ENCODE measurements around the gene MAP4K4. TPM values are rescaled to one million over a fixed set of nuclear protein-coding genes. Genes with fewer than 3 reads are reported as not detected.

The MAP4K4 gene
- total RNA-seq, 4 donors from 2014 or later: 40.0 to 85.5 (median 59.5) TPM

DNA sequence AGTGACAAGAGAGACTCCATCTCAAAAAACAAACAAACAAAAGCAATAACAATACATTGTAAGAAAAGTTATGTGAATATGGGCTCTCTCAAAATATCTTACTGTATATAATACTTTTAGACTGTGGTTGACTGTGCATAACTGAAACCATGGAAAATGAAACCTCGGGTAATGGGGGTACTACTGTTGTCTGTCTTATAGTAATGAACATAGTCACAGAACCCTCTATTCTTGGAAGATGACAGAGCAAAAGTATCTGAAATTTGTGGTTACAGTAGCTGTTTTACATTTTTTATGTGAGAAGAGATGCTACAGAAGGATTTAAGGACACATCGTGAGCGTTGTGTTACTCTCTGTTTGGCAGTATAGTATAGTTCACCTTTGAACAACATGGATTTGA lies 60.5 kb downstream of the MAP4K4 start:
- Histone ChIP-seq H3K27ac (peak overlapping the region in 1 of 4 donors; percentile 15), H3K9me3 (no peaks in the 10 kb centered on the region), H3K4me3 (no peak overlapping the region), H3K27me3 (no peaks in the 10 kb centered on the region), H3K4me1 (peaks cover 36 to 42% of the 10 kb centered on the region in 2 donors), H3K36me3 (no peaks in the 10 kb centered on the region)
- TF ChIP-seq, protein P1, sequence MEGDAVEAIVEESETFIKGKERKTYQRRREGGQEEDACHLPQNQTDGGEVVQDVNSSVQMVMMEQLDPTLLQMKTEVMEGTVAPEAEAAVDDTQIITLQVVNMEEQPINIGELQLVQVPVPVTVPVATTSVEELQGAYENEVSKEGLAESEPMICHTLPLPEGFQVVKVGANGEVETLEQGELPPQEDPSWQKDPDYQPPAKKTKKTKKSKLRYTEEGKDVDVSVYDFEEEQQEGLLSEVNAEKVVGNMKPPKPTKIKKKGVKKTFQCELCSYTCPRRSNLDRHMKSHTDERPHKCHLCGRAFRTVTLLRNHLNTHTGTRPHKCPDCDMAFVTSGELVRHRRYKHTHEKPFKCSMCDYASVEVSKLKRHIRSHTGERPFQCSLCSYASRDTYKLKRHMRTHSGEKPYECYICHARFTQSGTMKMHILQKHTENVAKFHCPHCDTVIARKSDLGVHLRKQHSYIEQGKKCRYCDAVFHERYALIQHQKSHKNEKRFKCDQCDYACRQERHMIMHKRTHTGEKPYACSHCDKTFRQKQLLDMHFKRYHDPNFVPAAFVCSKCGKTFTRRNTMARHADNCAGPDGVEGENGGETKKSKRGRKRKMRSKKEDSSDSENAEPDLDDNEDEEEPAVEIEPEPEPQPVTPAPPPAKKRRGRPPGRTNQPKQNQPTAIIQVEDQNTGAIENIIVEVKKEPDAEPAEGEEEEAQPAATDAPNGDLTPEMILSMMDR (IDR thresholded peaks at IDR 0.05 in 4 of 5, conservative IDR thresholded peaks at IDR 0.05 in 1 of 5): no peak
- in situ Hi-C loops (cut with MboI; ENCODE audit: low sequenced_read_pairs in 4 of 4) (no loop called here), intact Hi-C loops (cut with DNase I; ENCODE audit: low total_unique reads) (no loop called here)
- DNase-seq (no peak), ATAC-seq (no peak)

GRCh38 chr2:101759162-101759561 lies 61.7 kb downstream of the MAP4K4 start:
- Histone ChIP-seq H3K36me3 (no peaks in the 10 kb centered on the region), H3K4me3 (no peak overlapping the region), H3K9me3 (no peaks in the 10 kb centered on the region), H3K4me1 (peaks cover 35 to 44% of the 10 kb centered on the region in 2 donors), H3K27me3 (no peaks in the 10 kb centered on the region), H3K27ac (peak overlapping the region in 3 of 4 donors; percentile 6 to 16 (median 15))
- in situ Hi-C loops (cut with MboI; ENCODE audit: low sequenced_read_pairs in 4 of 4): no loop called here
- no peak for TF ChIP-seq POLR2A (IDR thresholded peaks at IDR 0.05)
- TF ChIP-seq, protein P1 (IDR thresholded peaks at IDR 0.05 in 4 of 5, conservative IDR thresholded peaks at IDR 0.05 in 1 of 5): no peak
- intact Hi-C loops (cut with DNase I; ENCODE audit: low total_unique reads): no loop called here
- DNase-seq (no peak), ATAC-seq (no peak)

DNA sequence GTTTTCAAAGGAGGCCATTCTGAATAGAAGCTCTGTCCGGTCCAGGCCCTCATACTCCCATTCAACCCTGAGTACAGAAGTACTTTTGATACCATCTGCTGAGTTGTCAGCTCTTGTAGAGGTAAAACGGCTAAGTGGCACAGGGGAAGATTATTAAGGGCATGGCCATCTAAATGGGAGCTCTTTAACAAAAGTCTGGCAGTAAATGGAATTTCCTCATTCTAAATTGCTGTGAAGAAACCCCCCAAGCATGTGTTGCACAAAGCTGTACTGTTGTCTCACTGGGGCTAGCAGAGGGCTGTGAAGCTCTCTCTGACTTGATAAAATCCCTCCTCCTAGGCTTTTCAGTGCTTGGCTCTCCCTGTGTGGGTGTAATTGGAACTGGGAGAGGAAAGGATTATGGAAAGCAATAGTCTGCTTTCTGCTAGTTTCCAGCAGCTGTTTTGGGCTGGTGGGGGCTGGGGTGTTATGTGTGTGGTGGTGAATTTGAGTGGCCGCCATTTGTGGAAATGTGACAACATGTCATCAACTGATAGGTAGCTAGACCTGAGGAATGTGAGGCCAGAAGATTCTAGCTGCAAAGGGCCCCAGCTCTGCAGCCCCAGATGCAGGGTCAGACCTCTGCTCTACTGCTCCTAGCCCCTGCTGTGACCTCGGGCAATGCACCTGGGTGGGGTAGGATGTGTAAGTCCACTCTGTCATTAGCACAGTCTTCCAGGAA lies 65.1 kb downstream of the MAP4K4 start:
- no peak for TF ChIP-seq POLR2A (IDR thresholded peaks at IDR 0.05)
- TF ChIP-seq, protein P1 (IDR thresholded peaks at IDR 0.05 in 4 of 5, conservative IDR thresholded peaks at IDR 0.05 in 1 of 5): no peak
- intact Hi-C loops (cut with DNase I; ENCODE audit: low total_unique reads) (no loop called here), in situ Hi-C loops (cut with MboI; ENCODE audit: low sequenced_read_pairs in 4 of 4) (no loop called here)
- Histone ChIP-seq H3K4me1 (peaks cover 54 to 65% of the 10 kb centered on the region in 2 donors), H3K36me3 (no peaks in the 10 kb centered on the region), H3K4me3 (no peak overlapping the region), H3K9me3 (no peaks in the 10 kb centered on the region), H3K27ac (peak overlapping the region in 2 of 4 donors; percentile 6 to 29), H3K27me3 (no peaks in the 10 kb centered on the region)
- ATAC-seq: no peak
- DNase-seq: no peak

- intact Hi-C loops (cut with DNase I; ENCODE audit: low total_unique reads): no loop called here
- TF ChIP-seq, protein P1 (IDR thresholded peaks at IDR 0.05 in 4 of 5, conservative IDR thresholded peaks at IDR 0.05 in 1 of 5): no peak
- no peak for TF ChIP-seq POLR2A (IDR thresholded peaks at IDR 0.05)
- peaks cover 54 to 68% of the 10 kb centered on the region in 2 donors for H3K4me1 ChIP-seq
These were observed 66.2 kb downstream of the MAP4K4 start for GRCh38 chr2:101763496-101764333.

More at GRCh38 chr2:101763496-101764333, 66.2 kb downstream of the MAP4K4 start:
- in situ Hi-C loops (cut with MboI; ENCODE audit: low sequenced_read_pairs in 4 of 4): no loop called here
- Histone ChIP-seq H3K27ac (peak overlapping the region in 2 of 4 donors; percentile 6 to 23), H3K9me3 (no peaks in the 10 kb centered on the region), H3K4me3 (no peak overlapping the region), H3K27me3 (no peaks in the 10 kb centered on the region), H3K36me3 (no peaks in the 10 kb centered on the region)
- ATAC-seq: no peak
- no peak for DNase-seq
